ENCODE data around the gene POSTN.
A peak's percentile ranks its signal among the peaks of the same experiment; 100 is the strongest.

POSTN gene

DNA sequence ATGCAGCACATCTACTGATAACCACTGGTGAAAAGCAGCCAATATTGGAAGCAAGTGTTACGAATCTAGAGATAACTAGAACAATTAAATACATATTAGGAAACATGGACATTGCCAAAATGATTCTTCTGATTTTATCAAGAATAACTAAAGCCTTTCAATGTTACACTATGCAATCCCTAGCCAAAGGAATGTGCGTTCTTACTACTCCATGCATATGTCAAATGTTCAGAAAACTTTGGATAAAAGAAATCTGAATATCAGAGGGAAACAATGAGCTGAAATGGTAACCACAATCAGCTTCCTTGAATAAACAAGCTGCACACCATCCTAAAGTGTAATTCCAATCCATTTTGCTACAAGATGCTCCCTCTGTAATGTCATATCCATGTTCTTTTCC, 951 bp upstream of the POSTN start:
- Histone ChIP-seq H3K23ac (ENCODE audit: low read length in 2 of 2) (no peak overlapping the region), H2AK5ac (ENCODE audit: low read length, severe bottlenecking) (no peak overlapping the region)
- WGBS = no CpG with 5 or more reads among the region's 2 CpGs

DNA sequence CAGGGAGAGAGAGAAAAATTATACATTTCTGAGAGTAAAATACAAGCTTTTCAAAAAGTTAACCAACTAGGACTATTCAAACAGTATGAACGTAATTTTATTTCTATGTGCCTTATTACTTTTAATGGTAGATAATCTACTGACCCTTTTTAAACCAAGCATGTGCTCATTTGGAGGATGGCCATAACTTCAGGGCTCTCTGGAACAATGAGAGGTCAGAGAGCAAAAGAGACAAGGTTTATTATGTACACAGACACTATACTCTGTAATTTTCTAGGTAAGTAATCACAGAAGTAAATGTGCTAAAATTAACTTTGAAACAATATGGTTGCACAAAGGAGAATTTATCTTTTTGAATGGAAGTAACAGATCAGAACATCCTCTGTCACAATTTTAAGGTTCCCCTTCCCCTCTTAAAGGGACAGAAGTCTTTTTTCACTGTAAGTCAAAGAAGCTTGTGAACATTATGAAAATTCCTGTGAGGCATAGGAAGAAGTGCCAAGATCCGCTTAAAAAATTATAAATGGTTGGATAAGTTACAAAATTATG, 1.0 kb downstream of the POSTN start:
- no peak overlapping the region for H3K23ac ChIP-seq (ENCODE audit: low read length in 2 of 2)
- no peaks in the 10 kb centered on the region for H3K36me3 ChIP-seq (ENCODE audit: control insufficient read depth in 1 of 2, insufficient read depth in 2 of 2, low read depth in 1 of 2, low read length in 2 of 2)
- no peaks in the 10 kb centered on the region for H3K27me3 ChIP-seq (ENCODE audit: control insufficient read depth in 1 of 2, insufficient read depth in 1 of 2, low read length in 2 of 2)
- H3K4me1 ChIP-seq (ENCODE audit: control insufficient read depth, insufficient read depth, low read depth, low read length) = no peaks in the 10 kb centered on the region
- no peak for DNase-seq
- no CpG with 5 or more reads among the region's 2 CpGs for WGBS
- no peak overlapping the region for H3K4ac ChIP-seq (ENCODE audit: low read depth in 1 of 2, low read length in 2 of 2)
- no peak overlapping the region for H4K8ac ChIP-seq (ENCODE audit: low read length)
- H3K4me3 ChIP-seq (ENCODE audit: insufficient read depth in 1 of 2, low read depth in 1 of 2, low read length in 2 of 2) = peak overlapping the region in 1 of 2 experiments; percentile 45
- H3K4me2 ChIP-seq (ENCODE audit: low read length, poor library complexity, severe bottlenecking) = no peak overlapping the region
- H3K79me1 ChIP-seq (replicated peaks; ENCODE audit: low read length, poor library complexity, severe bottlenecking) = no peaks in the 10 kb centered on the region
- H2BK120ac ChIP-seq (ENCODE audit: low read depth, low read length) = no peak overlapping the region
- no peak overlapping the region for H3K14ac ChIP-seq (ENCODE audit: low read length in 2 of 2)
- no peak overlapping the region for H2BK12ac ChIP-seq (ENCODE audit: low read length in 2 of 2)
- H3K18ac ChIP-seq (ENCODE audit: low read depth in 1 of 2, low read length in 2 of 2) = no peak overlapping the region
- H3K9me3 ChIP-seq (ENCODE audit: control insufficient read depth, low read length) = no peaks in the 10 kb centered on the region
- H3K27ac ChIP-seq (ENCODE audit: low read length, poor library complexity, severe bottlenecking) = no peak overlapping the region
- no peak overlapping the region for H2BK5ac ChIP-seq (ENCODE audit: low read depth, low read length, poor library complexity, severe bottlenecking)
- peak overlapping the region; percentile 58 for H3K9ac ChIP-seq (ENCODE audit: low read length)
- H2AFZ ChIP-seq (ENCODE audit: low read depth, low read length) = no peak overlapping the region
- H4K91ac ChIP-seq (ENCODE audit: low read length) = no peak overlapping the region
- H2BK15ac ChIP-seq (ENCODE audit: low read depth, poor library complexity, severe bottlenecking) = no peak overlapping the region
- H2AK5ac ChIP-seq (ENCODE audit: low read length, severe bottlenecking) = no peak overlapping the region

More for the DNA sequence above, 951 bp upstream of the POSTN start:
- no peak overlapping the region for H2BK5ac ChIP-seq (ENCODE audit: low read depth, low read length, poor library complexity, severe bottlenecking)
- H4K91ac ChIP-seq (ENCODE audit: low read length) = no peak overlapping the region
- no peak overlapping the region for H3K4ac ChIP-seq (ENCODE audit: low read depth in 1 of 2, low read length in 2 of 2)
- no peaks in the 10 kb centered on the region for H3K9me3 ChIP-seq (ENCODE audit: control insufficient read depth, low read length)
- H3K27ac ChIP-seq (ENCODE audit: low read length, poor library complexity, severe bottlenecking) = no peak overlapping the region
- no peak overlapping the region for H2BK12ac ChIP-seq (ENCODE audit: low read length in 2 of 2)
- no peak overlapping the region for H2BK15ac ChIP-seq (ENCODE audit: low read depth, poor library complexity, severe bottlenecking)
- no peak overlapping the region for H3K14ac ChIP-seq (ENCODE audit: low read length in 2 of 2)
- H4K8ac ChIP-seq (ENCODE audit: low read length) = no peak overlapping the region
- DNase-seq = no peak
- H3K27me3 ChIP-seq (ENCODE audit: control insufficient read depth in 1 of 2, insufficient read depth in 1 of 2, low read length in 2 of 2) = no peaks in the 10 kb centered on the region
- no peak overlapping the region for H2AFZ ChIP-seq (ENCODE audit: low read depth, low read length)
- H3K18ac ChIP-seq (ENCODE audit: low read depth in 1 of 2, low read length in 2 of 2) = no peak overlapping the region
- H3K4me2 ChIP-seq (ENCODE audit: low read length, poor library complexity, severe bottlenecking) = no peak overlapping the region
- H3K4me3 ChIP-seq (ENCODE audit: insufficient read depth in 1 of 2, low read depth in 1 of 2, low read length in 2 of 2) = no peak overlapping the region
- no peaks in the 10 kb centered on the region for H3K79me1 ChIP-seq (replicated peaks; ENCODE audit: low read length, poor library complexity, severe bottlenecking)
- H3K9ac ChIP-seq (ENCODE audit: low read length) = no peak overlapping the region
- H3K36me3 ChIP-seq (ENCODE audit: control insufficient read depth in 1 of 2, insufficient read depth in 2 of 2, low read depth in 1 of 2, low read length in 2 of 2) = no peaks in the 10 kb centered on the region
- no peaks in the 10 kb centered on the region for H3K4me1 ChIP-seq (ENCODE audit: control insufficient read depth, insufficient read depth, low read depth, low read length)
- no peak overlapping the region for H2BK120ac ChIP-seq (ENCODE audit: low read depth, low read length)

DNA sequence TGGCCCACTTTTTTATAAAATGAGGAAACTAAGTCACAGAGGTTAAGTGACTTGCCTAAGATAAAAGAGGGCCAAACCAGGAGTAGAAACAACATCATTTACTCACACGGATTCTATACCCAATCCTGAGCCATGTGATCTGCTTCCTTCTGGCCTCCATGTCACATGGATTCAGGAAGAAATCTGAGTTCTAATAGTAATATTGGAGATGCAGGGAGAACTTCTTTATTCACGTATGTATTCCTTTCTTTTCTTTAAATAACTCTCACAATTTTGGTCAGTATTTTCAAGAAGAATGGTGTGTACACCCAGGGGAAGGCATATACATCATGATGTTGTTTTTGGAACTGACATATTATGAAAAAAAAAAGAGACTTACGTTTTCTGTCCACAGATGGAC, 1.8 kb downstream of the POSTN start:
- Histone ChIP-seq H3K36me3 (ENCODE audit: control insufficient read depth in 1 of 2, insufficient read depth in 2 of 2, low read depth in 1 of 2, low read length in 2 of 2) (no peaks in the 10 kb centered on the region), H2AFZ (ENCODE audit: low read depth, low read length) (no peak overlapping the region), H3K9me3 (ENCODE audit: control insufficient read depth, low read length) (no peaks in the 10 kb centered on the region), H2BK5ac (ENCODE audit: low read depth, low read length, poor library complexity, severe bottlenecking) (no peak overlapping the region), H2BK12ac (ENCODE audit: low read length in 2 of 2) (no peak overlapping the region), H2AK5ac (ENCODE audit: low read length, severe bottlenecking) (no peak overlapping the region), H3K79me1 (replicated peaks; ENCODE audit: low read length, poor library complexity, severe bottlenecking) (no peaks in the 10 kb centered on the region), H4K8ac (ENCODE audit: low read length) (no peak overlapping the region), H3K27ac (ENCODE audit: low read length, poor library complexity, severe bottlenecking) (no peak overlapping the region), H3K4me3 (ENCODE audit: insufficient read depth in 1 of 2, low read depth in 1 of 2, low read length in 2 of 2) (no peak overlapping the region), H3K4ac (ENCODE audit: low read depth in 1 of 2, low read length in 2 of 2) (no peak overlapping the region), H3K4me2 (ENCODE audit: low read length, poor library complexity, severe bottlenecking) (no peak overlapping the region), H2BK15ac (ENCODE audit: low read depth, poor library complexity, severe bottlenecking) (no peak overlapping the region), H2BK120ac (ENCODE audit: low read depth, low read length) (no peak overlapping the region), H4K91ac (ENCODE audit: low read length) (no peak overlapping the region), H3K4me1 (ENCODE audit: control insufficient read depth, insufficient read depth, low read depth, low read length) (no peaks in the 10 kb centered on the region), H3K27me3 (ENCODE audit: control insufficient read depth in 1 of 2, insufficient read depth in 1 of 2, low read length in 2 of 2) (no peaks in the 10 kb centered on the region), H3K18ac (ENCODE audit: low read depth in 1 of 2, low read length in 2 of 2) (no peak overlapping the region), H3K9ac (ENCODE audit: low read length) (peak overlapping the region; percentile 58), H3K14ac (ENCODE audit: low read length in 2 of 2) (no peak overlapping the region), H3K23ac (ENCODE audit: low read length in 2 of 2) (no peak overlapping the region)
- DNase-seq = no peak
- WGBS = 64% methylated on average over 2 of the region's 3 CpGs

DNA sequence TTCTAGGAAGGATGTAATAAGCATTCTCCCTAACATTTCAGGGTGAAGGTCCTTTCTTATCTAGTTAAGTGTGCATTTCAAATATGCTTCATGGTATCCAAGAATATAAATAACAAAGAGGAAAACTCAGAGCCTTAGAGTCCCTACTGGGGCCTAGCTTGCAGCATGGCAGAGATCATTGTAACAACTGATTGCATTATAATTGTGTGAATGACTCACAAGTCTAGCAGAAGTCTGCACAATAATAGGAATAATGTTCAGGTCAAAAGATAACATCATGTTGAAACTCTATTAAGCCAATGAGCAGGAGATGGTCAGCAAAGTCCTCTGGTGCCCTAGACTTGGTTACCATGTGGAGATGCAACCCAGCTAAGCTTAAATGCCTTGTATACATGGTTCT, 3.4 kb downstream of the POSTN start:
- Histone ChIP-seq H3K4me3 (ENCODE audit: insufficient read depth in 1 of 2, low read depth in 1 of 2, low read length in 2 of 2) (no peak overlapping the region), H3K4me2 (ENCODE audit: low read length, poor library complexity, severe bottlenecking) (no peak overlapping the region), H4K91ac (ENCODE audit: low read length) (no peak overlapping the region), H2BK12ac (ENCODE audit: low read length in 2 of 2) (no peak overlapping the region), H3K9ac (ENCODE audit: low read length) (no peak overlapping the region), H3K18ac (ENCODE audit: low read depth in 1 of 2, low read length in 2 of 2) (no peak overlapping the region), H2BK5ac (ENCODE audit: low read depth, low read length, poor library complexity, severe bottlenecking) (no peak overlapping the region), H2BK120ac (ENCODE audit: low read depth, low read length) (no peak overlapping the region), H3K27ac (ENCODE audit: low read length, poor library complexity, severe bottlenecking) (no peak overlapping the region), H3K14ac (ENCODE audit: low read length in 2 of 2) (no peak overlapping the region), H2AK5ac (ENCODE audit: low read length, severe bottlenecking) (no peak overlapping the region), H3K27me3 (ENCODE audit: control insufficient read depth in 1 of 2, insufficient read depth in 1 of 2, low read length in 2 of 2) (no peaks in the 10 kb centered on the region), H2AFZ (ENCODE audit: low read depth, low read length) (no peak overlapping the region), H3K36me3 (ENCODE audit: control insufficient read depth in 1 of 2, insufficient read depth in 2 of 2, low read depth in 1 of 2, low read length in 2 of 2) (no peaks in the 10 kb centered on the region), H4K8ac (ENCODE audit: low read length) (no peak overlapping the region), H3K4me1 (ENCODE audit: control insufficient read depth, insufficient read depth, low read depth, low read length) (no peaks in the 10 kb centered on the region), H3K23ac (ENCODE audit: low read length in 2 of 2) (no peak overlapping the region), H3K9me3 (ENCODE audit: control insufficient read depth, low read length) (no peaks in the 10 kb centered on the region), H3K4ac (ENCODE audit: low read depth in 1 of 2, low read length in 2 of 2) (no peak overlapping the region), H2BK15ac (ENCODE audit: low read depth, poor library complexity, severe bottlenecking) (no peak overlapping the region), H3K79me1 (replicated peaks; ENCODE audit: low read length, poor library complexity, severe bottlenecking) (no peaks in the 10 kb centered on the region)
- peak; percentile 54 for DNase-seq

Measured in mesenchymal stem cell (in vitro differentiated cells and primary cell).